H9 (cell line): ENCODE results near the gene TMEM250. TPM values are rescaled to one million over a fixed set of nuclear protein-coding genes. Genes with fewer than 3 reads are reported as not detected.
A peak's percentile ranks its signal among the peaks of the same experiment; 100 is the strongest.

Source experiments
- DNase-seq: peaks from one replicate; pipeline ENCODE4 v3.0.0-alpha.2; 2017
- H2AFZ ChIP-seq: one replicate; pipeline ENCODE4 v1.6.1; 2013; ENCODE audit warnings: mild to moderate bottlenecking, low read length, control low read depth, moderate library complexity
- H2AK5ac ChIP-seq: 2 replicates; pipeline ENCODE4 v1.6.1; 2013; ENCODE audit warnings: low read length, control low read depth, mixed read lengths; ENCODE audit not compliant: insufficient read length
- H2BK120ac ChIP-seq: one replicate; pipeline ENCODE4 v1.6.1; 2013; ENCODE audit warnings: low read depth, mild to moderate bottlenecking, low read length, control low read depth, inconsistent platforms; ENCODE audit not compliant: poor library complexity, severe bottlenecking
- H2BK12ac ChIP-seq: 2 replicates; pipeline ENCODE4 v1.6.1; 2013; ENCODE audit warnings: low read length, control low read depth, mixed read lengths, low read depth; ENCODE audit not compliant: insufficient read length
- H2BK15ac ChIP-seq: 2 replicates; pipeline ENCODE4 v1.6.1; 2013; ENCODE audit warnings: low read depth, low read length, control low read depth
- H2BK20ac ChIP-seq: one replicate; pipeline ENCODE4 v1.6.1; 2013; ENCODE audit warnings: low read depth, mild to moderate bottlenecking, low read length, control low read depth, inconsistent platforms; ENCODE audit not compliant: poor library complexity, severe bottlenecking
- H2BK5ac ChIP-seq: 2 replicates; pipeline ENCODE4 v1.6.1; 2013; ENCODE audit warnings: low read length, control low read depth, mixed read lengths; ENCODE audit not compliant: insufficient read length
- H3K14ac ChIP-seq: 2 replicates; pipeline ENCODE4 v1.6.1; 2013; ENCODE audit warnings: low read length, control low read depth; ENCODE audit not compliant: insufficient read depth
- H3K18ac ChIP-seq: 2 replicates; pipeline ENCODE4 v1.6.1; 2013; ENCODE audit warnings: low read depth, mild to moderate bottlenecking, mixed read lengths, low read length, control low read depth; ENCODE audit not compliant: insufficient read length
- H3K23ac ChIP-seq: 2 replicates; pipeline ENCODE4 v1.6.1; 2013; ENCODE audit warnings: low read length, control low read depth, mixed read lengths, low read depth; ENCODE audit not compliant: insufficient read length
- H3K23me2 ChIP-seq: 2 replicates; pipeline ENCODE4 v1.6.1; 2013; ENCODE audit warnings: low read depth, mild to moderate bottlenecking, mixed read lengths, low read length, control low read depth; ENCODE audit not compliant: insufficient read length, poor library complexity, severe bottlenecking
- H3K27ac ChIP-seq: 2 replicates; pipeline ENCODE4 v1.5.1; 2013; ENCODE audit warnings: low read length, control low read depth, mixed read lengths, low read depth; ENCODE audit not compliant: insufficient read length
- H3K27me3 ChIP-seq: 2 replicates; pipeline ENCODE4 v1.6.1; 2013; ENCODE audit warnings: low read length, control low read depth, inconsistent platforms; ENCODE audit not compliant: insufficient read depth
- H3K4ac ChIP-seq: 2 replicates; pipeline ENCODE4 v1.6.1; 2013; ENCODE audit warnings: low read depth, mild to moderate bottlenecking, control low read depth, inconsistent platforms, low read length, moderate library complexity
- H3K4me1 ChIP-seq: 2 replicates; pipeline ENCODE4 v1.6.1; 2013; ENCODE audit warnings: low read length, control low read depth, inconsistent platforms; ENCODE audit not compliant: insufficient read depth
- H3K4me2 ChIP-seq: 2 replicates; pipeline ENCODE4 v1.6.1; 2013; ENCODE audit warnings: low read length, control low read depth, mixed read lengths; ENCODE audit not compliant: insufficient read length, insufficient read depth
- H3K56ac ChIP-seq: 2 replicates; pipeline ENCODE4 v1.6.1; 2013; ENCODE audit warnings: low read depth, mild to moderate bottlenecking, mixed read lengths, low read length, control low read depth; ENCODE audit not compliant: insufficient read length
- H3K79me1 ChIP-seq: 2 replicates; pipeline ENCODE4 v1.6.1; 2013; ENCODE audit warnings: low read depth, mild to moderate bottlenecking, moderate library complexity, low read length, control low read depth, inconsistent platforms; ENCODE audit not compliant: insufficient read depth, poor library complexity, severe bottlenecking
- H3K79me2 ChIP-seq: 2 replicates; pipeline ENCODE4 v1.6.1; 2013; ENCODE audit warnings: low read length, control low read depth, inconsistent platforms; ENCODE audit not compliant: insufficient read depth
- H3K9ac ChIP-seq: 2 replicates; pipeline ENCODE4 v1.6.1; 2013; ENCODE audit warnings: low read length, control low read depth, mixed read lengths; ENCODE audit not compliant: insufficient read length; ENCODE audit errors: extremely low read depth
- H3K9me3 ChIP-seq: one replicate; pipeline ENCODE4 v1.6.1; 2013; ENCODE audit warnings: low read depth, low read length, inconsistent platforms; ENCODE audit not compliant: control insufficient read depth
- H3T11ph ChIP-seq: one replicate; pipeline ENCODE4 v1.6.1; 2013; ENCODE audit warnings: mild to moderate bottlenecking, low read length, control low read depth, inconsistent platforms
- H4K20me1 ChIP-seq: one replicate; pipeline ENCODE4 v1.6.1; 2013; ENCODE audit not compliant: control insufficient read depth, insufficient read length, insufficient read depth
- H4K5ac ChIP-seq: 2 replicates; pipeline ENCODE4 v1.6.1; 2013; ENCODE audit warnings: low read depth, mild to moderate bottlenecking, mixed read lengths, low read length, control low read depth; ENCODE audit not compliant: insufficient read length
- H4K8ac ChIP-seq: replicated peaks from 2 replicates; pipeline ENCODE4 v1.6.1; 2013; ENCODE audit warnings: low read length, control low read depth, mixed read lengths, low read depth; ENCODE audit not compliant: insufficient read length
- H4K91ac ChIP-seq: 2 replicates; pipeline ENCODE4 v1.6.1; 2013; ENCODE audit warnings: low read depth, mild to moderate bottlenecking, moderate library complexity, mixed read lengths, low read length, control low read depth; ENCODE audit not compliant: insufficient read length
- H3K27ac Mint-ChIP-seq, 3 experiments: 2 replicates in 2 of 3; 3 replicates in 1 of 3; pipeline ENCODE4 v1.8.0; 2020 to 2021; ENCODE audit warnings: mixed read lengths in 3 of 3, mild to moderate bottlenecking in 1 of 3, moderate library complexity in 1 of 3
- H3K27me3 Mint-ChIP-seq: 2 replicates; pipeline ENCODE4 v1.8.0; 2021; ENCODE audit warnings: low read depth, mild to moderate bottlenecking, moderate library complexity, mixed read lengths
- H3K36me3 Mint-ChIP-seq, 3 experiments: 2 replicates in 2 of 3; 3 replicates in 1 of 3; pipeline ENCODE4 v1.8.0; 2020 to 2021; ENCODE audit warnings: low read depth in 3 of 3, mixed read lengths in 3 of 3; ENCODE audit not compliant: insufficient read depth in 1 of 3
- H3K4me1 Mint-ChIP-seq, 2 experiments: 2 replicates each; pipeline ENCODE4 v1.8.0; 2020; ENCODE audit warnings: mixed read lengths in 2 of 2
- H3K4me3 Mint-ChIP-seq, 2 experiments: 2 replicates in 1 of 2; 3 replicates in 1 of 2; pipeline ENCODE4 v1.8.0; 2020 to 2021; ENCODE audit warnings: mild to moderate bottlenecking in 2 of 2, mixed read lengths in 2 of 2, moderate library complexity in 1 of 2
- H3K9me3 Mint-ChIP-seq, 2 experiments: 2 replicates in 1 of 2; 3 replicates in 1 of 2; pipeline ENCODE4 v1.8.0; 2020; ENCODE audit warnings: mild to moderate bottlenecking in 2 of 2, mixed read lengths in 2 of 2, moderate library complexity in 1 of 2
- WGBS: extraction: QIAGEN DNeasy Blood & Tissue Kit; methylation state at CpG from one replicate; pipeline ENCODE4 v1.1.7; 2013; ENCODE audit warnings: missing lambda C conversion rate, low lambda C conversion rate, mixed read lengths; ENCODE audit not compliant: insufficient read length; ENCODE audit errors: extremely low coverage; 5-methylcytosine and 5-hydroxymethylcytosine counted together
- total RNA-seq: library from RNA; stranded (reverse); gene quantifications from 2 replicates; pipeline ENCODE4 v1.2.1, GENCODE V29; 2021
- TF ChIP-seq, protein P1 (sequence below): fragments of 200-600 bp; sonication (generic); conservative IDR thresholded peaks from 3 replicates; pipeline ENCODE4 v1.8.0; 2021; ENCODE audit warnings: antibody characterized with exemption, mild to moderate bottlenecking

TMEM250 gene
- total RNA-seq, 1 experiment from 2014 or later = 48.1 TPM

DNA sequence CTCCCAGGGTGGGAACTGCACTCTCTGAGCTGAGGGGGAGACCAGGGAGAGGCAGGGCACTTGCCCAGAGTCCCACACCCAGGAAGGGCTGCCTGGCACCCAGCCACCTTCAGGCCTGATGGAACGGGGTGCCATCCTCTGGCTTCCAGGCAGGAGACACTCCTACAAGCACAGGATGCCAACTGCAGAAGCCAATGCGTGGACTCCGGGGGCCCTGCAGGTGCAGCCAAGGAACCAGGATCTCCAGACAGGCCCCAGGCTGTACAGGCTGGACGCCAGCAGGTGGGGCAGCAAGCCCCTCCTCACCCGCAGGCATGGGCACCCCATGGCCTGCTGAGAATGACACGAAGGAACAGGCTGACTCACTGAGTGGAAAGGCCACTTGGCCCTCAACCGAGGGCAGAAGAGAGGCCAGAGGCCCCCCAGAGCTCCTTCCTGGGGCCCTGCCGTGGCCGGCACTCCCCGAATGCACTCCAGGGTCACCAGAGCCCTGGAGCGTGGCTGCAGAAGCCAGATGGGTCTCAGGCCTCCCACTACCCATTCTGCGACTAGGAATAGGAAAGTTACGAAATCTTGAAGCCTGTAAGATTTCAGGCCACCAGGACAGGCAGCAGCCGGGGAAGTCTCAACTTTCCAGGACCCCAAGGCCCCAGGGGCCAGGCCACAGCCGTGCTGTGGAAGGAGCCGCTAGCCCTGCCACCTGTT, 39.3 kb downstream of the TMEM250 start:
- Histone ChIP-seq H2BK20ac (no peak overlapping the region), H3K9me3 (no peaks in the 10 kb centered on the region), H3K56ac (no peak overlapping the region), H3K9ac (no peak overlapping the region), H3T11ph (no peak overlapping the region), H3K27ac (no peak overlapping the region), H3K79me1 (no peaks in the 10 kb centered on the region), H3K4me2 (no peak overlapping the region), H3K18ac (no peak overlapping the region), H3K79me2 (no peaks in the 10 kb centered on the region), H4K91ac (no peak overlapping the region), H3K4ac (no peak overlapping the region), H2AK5ac (no peak overlapping the region), H3K23me2 (no peaks in the 10 kb centered on the region), H3K14ac (no peak overlapping the region; the same call in 1 of the 2 replicates), H4K20me1 (no peaks in the 10 kb centered on the region), H2BK120ac (no peak overlapping the region), H3K4me1 (no peaks in the 10 kb centered on the region), H2BK12ac (no peak overlapping the region), H2BK15ac (no peak overlapping the region), H4K5ac (no peak overlapping the region), H2BK5ac (no peak overlapping the region), H3K23ac (no peak overlapping the region), H3K27me3 (no peaks in the 10 kb centered on the region), H4K8ac (no peak overlapping the region), H2AFZ (no peak overlapping the region)
- H3K4me1 Mint-ChIP-seq = peaks cover 10 to 11% of the 10 kb centered on the region in 2 experiments
- WGBS = no CpG with 5 or more reads among the region's 16 CpGs
- peaks cover 0 to 2% (median 0%) of the 10 kb centered on the region in 3 experiments; a peak in 1 of 7 replicates for H3K36me3 Mint-ChIP-seq
- no peak overlapping the region for H3K4me3 Mint-ChIP-seq
- no peaks in the 10 kb centered on the region for H3K9me3 Mint-ChIP-seq
- H3K27me3 Mint-ChIP-seq = no peaks in the 10 kb centered on the region
- TF ChIP-seq, protein P1, sequence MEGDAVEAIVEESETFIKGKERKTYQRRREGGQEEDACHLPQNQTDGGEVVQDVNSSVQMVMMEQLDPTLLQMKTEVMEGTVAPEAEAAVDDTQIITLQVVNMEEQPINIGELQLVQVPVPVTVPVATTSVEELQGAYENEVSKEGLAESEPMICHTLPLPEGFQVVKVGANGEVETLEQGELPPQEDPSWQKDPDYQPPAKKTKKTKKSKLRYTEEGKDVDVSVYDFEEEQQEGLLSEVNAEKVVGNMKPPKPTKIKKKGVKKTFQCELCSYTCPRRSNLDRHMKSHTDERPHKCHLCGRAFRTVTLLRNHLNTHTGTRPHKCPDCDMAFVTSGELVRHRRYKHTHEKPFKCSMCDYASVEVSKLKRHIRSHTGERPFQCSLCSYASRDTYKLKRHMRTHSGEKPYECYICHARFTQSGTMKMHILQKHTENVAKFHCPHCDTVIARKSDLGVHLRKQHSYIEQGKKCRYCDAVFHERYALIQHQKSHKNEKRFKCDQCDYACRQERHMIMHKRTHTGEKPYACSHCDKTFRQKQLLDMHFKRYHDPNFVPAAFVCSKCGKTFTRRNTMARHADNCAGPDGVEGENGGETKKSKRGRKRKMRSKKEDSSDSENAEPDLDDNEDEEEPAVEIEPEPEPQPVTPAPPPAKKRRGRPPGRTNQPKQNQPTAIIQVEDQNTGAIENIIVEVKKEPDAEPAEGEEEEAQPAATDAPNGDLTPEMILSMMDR = no peak
- DNase-seq = peak; percentile 29
- H3K27ac Mint-ChIP-seq = peak overlapping the region in 1 of 3 experiments; percentile 25; a peak in 2 of 7 replicates
